Measurements from ENCODE around the gene ZNF783.
"Not testable (repeated sequence)": the region's sequence is repeated elsewhere in the genome, so short reads cannot be mapped to it uniquely, and the experiment has no call there.

Gene ZNF783

GRCh38 chr7:149306854-149307253 is 44.9 kb downstream of the ZNF783 start:
- no peak for DNase-seq

GRCh38 chr7:149307775-149308501 is 45.9 kb downstream of the ZNF783 start:
- DNase-seq: no peak

- peak; percentile 80 for DNase-seq
Observed at GRCh38 chr7:149310113-149310836, 48.3 kb downstream of the ZNF783 start.

GRCh38 chr7:149310990-149311573 is 49.1 kb downstream of the ZNF783 start:
- no peak for DNase-seq

GRCh38 chr7:149313981-149314380 is 52.0 kb downstream of the ZNF783 start:
- no peak for DNase-seq

GRCh38 chr7:149316606-149317005 is 54.6 kb downstream of the ZNF783 start:
- no peak for DNase-seq

- DNase-seq: no peak
Observed at GRCh38 chr7:149317496-149317895, 55.5 kb downstream of the ZNF783 start.

GRCh38 chr7:149317986-149318672 is 56.1 kb downstream of the ZNF783 start:
- no peak for DNase-seq

GRCh38 chr7:149319376-149319775 is 57.4 kb downstream of the ZNF783 start:
- no peak for DNase-seq

- DNase-seq: no peak
Observed at GRCh38 chr7:149320313-149321124, 58.5 kb downstream of the ZNF783 start.

- not testable (repeated sequence) for DNase-seq
Observed at GRCh38 chr7:149321125-149321905, 59.3 kb downstream of the ZNF783 start.

- peak; percentile 32 for DNase-seq
Observed at GRCh38 chr7:149321978-149322541, 60.1 kb downstream of the ZNF783 start.

GRCh38 chr7:149322737-149323136 is 60.7 kb downstream of the ZNF783 start:
- DNase-seq: no peak

GRCh38 chr7:149325248-149325647 is 63.3 kb downstream of the ZNF783 start:
- no peak for DNase-seq

- no peak for DNase-seq
Observed at GRCh38 chr7:149329265-149329664, 67.3 kb downstream of the ZNF783 start.

- no peak for DNase-seq
Observed at GRCh38 chr7:149329766-149330334, 67.9 kb downstream of the ZNF783 start.

GRCh38 chr7:149330914-149331567 is 69.0 kb downstream of the ZNF783 start:
- no peak for DNase-seq

GRCh38 chr7:149332602-149333320 is 70.8 kb downstream of the ZNF783 start:
- DNase-seq: not testable (repeated sequence)

- no peak for DNase-seq
Observed at GRCh38 chr7:149333321-149333717, 71.3 kb downstream of the ZNF783 start.

- DNase-seq: no peak
Observed at GRCh38 chr7:149334219-149334618, 72.2 kb downstream of the ZNF783 start.
